GM21360 (cell line): ENCODE measurements around the gene PRELID2.
"Not testable (repeated sequence)": the region's sequence is repeated elsewhere in the genome, so short reads cannot be mapped to it uniquely, and the experiment has no call there.

ENCODE experiments used
- ATAC-seq: cut with Tn5 transposase; IDR thresholded peaks from one replicate; pipeline ENCODE4 v1.9.1; 2021; ENCODE audit warnings: mild to moderate bottlenecking, moderate library complexity; ENCODE audit not compliant: unreplicated experiment

The PRELID2 gene

GRCh38 chr5:145840458-145841132 is 5.5 kb upstream of the PRELID2 start:
- no peak for ATAC-seq

DNA sequence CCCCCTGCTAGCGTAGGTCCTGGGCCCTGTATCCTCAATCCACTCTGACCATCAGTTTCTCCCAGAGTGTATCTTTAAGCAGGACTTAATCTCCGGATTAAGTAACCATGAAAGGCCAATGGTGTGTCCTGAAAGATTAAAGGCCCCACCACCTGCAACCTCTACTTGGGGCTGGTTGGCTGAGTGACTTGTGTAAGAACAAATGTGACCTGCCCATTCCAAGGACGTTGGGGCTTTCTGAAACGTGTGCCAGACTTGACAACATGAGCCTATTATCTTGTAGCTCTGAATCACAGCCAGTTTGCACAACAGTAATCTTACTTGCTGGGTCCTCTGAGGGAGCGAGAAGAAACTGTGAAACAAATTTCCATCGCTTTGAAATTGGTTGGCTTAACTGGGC is 3.1 kb upstream of the PRELID2 start:
- no peak for ATAC-seq

DNA sequence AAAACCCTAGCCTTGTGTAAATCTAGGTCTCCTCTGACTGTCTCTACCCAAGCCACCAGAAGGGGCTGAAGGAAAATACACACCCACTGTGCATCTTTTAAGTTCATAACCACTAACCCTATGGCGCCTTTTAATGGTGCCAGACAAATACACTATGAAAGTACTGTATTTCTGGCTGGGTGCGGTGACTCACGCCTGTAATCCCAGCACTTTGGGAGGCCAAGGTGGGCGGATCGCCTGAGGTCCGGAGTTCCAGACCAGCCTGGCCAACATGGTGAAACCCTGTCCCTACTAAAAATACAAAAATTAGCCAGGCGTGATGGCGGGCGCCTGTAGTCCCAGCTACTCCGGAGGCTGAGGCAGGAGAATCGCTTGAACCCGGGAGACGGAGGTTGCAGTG is 1.1 kb upstream of the PRELID2 start:
- ATAC-seq = not testable (repeated sequence)

GRCh38 chr5:145835848-145836239 is 702 bp upstream of the PRELID2 start:
- ATAC-seq = no peak

DNA sequence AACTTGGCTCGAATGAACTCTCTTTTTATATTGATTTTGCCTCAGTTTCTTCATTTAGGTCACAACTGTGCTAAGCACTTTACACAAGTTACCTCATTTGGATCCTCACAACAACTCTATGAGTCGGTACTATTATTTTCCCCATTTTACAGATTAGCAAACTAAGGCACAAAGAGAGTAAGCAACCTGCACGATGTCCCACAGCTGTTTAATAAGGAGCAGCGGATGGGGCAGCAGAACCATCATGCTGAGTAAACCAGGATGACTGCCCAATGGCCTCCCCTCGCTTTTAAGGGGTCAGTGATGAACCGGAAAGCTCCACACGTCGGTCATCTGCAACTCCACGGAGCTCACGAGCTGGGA is 607 bp downstream of the PRELID2 start:
- ATAC-seq = no peak

DNA sequence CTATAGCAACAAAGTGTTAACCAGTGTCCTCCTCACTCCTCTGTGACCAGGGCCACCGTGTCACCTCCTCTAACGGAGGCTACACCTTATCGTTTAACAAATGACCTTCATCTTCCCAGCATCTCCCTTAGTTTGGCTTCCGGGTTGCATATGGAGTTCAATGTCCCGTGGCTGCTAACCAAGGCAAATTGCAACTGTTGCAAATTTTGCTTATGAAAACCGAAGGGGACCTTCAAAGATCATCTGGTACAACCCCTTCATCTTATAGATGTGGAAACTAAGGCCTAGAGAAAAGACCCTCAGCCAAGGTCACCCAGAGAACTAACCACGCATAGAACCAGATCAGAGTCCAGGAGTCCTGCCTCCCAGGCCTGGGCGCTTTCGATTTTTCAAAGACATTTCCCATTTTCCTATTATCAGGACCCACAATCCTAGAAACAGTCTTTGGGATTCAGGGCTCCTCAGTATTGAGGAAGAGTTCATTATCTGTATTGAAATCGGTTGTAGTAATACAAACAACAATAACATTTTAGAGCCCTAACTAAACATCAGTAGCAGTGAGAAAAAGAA is 1.4 kb downstream of the PRELID2 start:
- ATAC-seq = no peak

DNA sequence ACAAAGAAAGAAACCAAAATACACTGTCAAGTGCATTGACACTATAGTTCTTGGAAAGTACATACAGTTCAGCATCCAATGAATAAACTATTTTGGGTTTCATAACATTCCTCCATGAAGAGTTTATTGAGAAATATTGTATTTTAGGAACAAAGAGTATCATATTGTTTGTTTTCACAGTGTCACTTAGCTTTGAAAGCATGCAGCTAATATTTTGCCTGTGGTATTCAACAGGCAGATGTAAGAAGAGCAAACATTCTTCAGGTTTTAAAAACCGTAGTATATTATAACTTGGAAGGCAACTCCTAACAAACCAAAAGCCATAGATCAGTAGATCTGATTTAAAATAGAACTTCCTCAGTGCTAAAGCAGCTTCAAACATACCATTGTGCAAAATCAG is 4.5 kb downstream of the PRELID2 start:
- ATAC-seq = no peak

DNA sequence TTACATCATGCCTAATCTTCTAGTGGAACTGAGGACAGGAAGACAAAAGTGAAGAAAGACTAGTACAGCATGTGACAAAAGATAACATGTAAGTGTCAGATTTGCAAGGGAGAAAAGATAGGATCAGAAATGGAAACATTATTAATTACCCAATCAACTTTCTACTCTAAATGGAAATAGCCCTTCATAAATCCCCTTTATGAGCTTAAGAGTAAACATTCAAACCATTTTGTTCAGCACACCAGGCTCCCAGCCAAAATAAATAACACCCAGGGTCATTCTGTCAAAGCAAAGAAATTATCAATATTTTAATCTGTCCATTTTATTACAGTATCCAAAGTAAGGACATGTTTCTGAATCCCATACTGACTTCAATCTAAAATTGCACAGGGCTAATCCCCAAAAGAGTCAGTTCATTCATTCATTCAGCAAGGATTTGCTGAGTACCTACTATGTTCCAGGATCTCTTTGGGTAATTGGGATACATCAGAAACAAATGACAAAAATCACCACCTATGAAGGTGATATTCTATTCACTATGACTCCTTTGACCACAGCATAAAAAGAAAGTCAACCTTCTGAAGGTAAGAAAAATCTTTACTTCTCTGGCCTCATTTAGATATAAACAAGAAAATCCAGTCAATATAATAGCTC is 5.3 kb downstream of the PRELID2 start:
- ATAC-seq = no peak

GRCh38 chr5:145826895-145827674 is 8.1 kb downstream of the PRELID2 start:
- ATAC-seq = no peak

- peak; percentile 58 for ATAC-seq
Measured at GRCh38 chr5:145825751-145826180, 9.4 kb downstream of the PRELID2 start.

DNA sequence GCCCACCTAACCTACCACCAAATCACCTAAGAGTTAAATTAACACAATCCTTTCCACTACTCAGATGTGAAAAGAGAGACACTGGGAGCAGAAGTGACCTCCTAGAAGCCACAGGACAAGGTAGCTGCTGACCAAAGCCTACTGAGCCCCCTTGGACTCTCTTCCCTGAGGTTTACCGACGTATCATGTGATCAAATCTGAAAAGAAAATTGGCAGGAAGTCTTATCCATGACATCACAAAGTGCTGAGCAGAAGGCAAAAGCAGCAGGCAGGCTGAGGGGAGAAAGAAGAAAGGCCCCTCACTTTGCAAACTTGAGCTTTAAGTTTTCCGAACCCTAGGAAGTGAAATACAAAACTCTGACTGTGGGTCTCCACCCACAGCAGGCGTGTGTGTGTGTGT is 11.1 kb downstream of the PRELID2 start:
- ATAC-seq = no peak

DNA sequence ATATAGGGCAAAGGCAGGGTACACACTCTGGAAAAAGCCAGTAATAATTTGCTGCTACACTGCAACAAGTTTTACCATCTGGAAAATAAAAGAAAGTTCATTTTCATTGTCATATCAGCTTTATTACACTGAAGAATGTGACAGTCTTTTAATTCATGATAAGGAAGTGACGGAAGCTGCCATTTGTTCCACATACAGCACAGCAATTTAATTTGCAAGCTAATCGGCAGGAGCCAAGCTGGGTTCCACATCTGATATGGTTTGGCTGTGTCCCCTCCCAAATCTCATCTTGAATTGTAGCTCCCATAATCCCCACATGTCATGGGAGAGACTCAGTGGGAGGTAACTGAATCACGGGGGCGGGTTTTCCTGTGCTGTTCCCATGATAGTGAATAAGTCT is 16.5 kb downstream of the PRELID2 start:
- ATAC-seq = no peak

DNA sequence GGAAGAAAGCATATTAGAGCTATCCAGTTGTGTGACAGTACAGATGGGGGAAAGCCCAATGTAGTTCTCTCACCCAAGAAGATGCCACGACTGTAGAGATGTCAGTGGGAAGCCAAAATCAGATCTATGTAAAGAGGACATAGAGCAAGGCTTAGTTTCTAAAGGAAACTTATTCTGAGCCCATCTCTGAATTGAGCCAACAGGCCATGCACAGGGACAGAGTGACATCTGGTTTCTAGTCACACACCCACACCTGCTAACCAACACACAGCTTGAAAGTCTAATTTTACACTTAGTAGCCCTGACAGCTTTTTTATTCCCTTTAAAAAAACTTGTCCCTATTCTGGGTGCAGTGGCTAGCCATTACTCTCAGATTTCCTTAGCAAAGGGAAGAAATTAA is 22.3 kb downstream of the PRELID2 start:
- no peak for ATAC-seq

- no peak for ATAC-seq
Measured at GRCh38 chr5:145811834-145812625, 23.1 kb downstream of the PRELID2 start.

DNA sequence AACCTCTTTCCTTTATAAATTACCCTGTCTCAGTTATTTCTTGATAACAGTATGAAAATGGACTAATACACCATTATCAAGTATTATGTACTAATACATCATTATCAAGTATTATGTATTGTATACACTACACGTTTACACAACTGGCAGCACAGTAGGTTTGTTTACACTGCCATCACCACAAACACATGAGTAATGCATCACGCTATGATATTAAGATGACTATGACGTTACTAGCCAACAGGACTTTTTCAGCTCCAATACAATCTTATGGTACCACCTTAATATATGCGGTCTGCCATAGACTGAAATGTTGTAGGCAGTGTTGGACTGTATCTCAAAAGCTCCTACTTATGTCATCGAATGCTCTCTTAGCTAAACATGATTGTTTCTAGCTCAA is 28.2 kb downstream of the PRELID2 start:
- ATAC-seq = no peak

DNA sequence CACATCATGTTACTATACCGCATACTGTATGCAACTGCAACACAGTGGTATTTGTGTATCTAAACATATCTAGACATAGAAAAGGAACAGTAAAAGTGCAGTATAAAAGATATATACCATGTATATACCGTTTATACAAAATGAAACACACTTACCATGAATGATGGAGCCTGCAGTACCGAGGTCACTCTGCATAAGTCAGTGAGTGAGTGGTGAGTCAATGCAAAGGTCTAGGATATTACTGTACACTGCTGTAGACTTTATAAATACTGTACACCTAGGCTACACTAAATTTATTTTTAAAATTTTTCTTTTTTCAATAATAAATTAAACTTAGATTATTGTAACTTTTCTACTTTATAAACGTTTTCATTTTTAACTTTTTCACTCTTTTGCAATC is 29.3 kb downstream of the PRELID2 start:
- no peak for ATAC-seq

DNA sequence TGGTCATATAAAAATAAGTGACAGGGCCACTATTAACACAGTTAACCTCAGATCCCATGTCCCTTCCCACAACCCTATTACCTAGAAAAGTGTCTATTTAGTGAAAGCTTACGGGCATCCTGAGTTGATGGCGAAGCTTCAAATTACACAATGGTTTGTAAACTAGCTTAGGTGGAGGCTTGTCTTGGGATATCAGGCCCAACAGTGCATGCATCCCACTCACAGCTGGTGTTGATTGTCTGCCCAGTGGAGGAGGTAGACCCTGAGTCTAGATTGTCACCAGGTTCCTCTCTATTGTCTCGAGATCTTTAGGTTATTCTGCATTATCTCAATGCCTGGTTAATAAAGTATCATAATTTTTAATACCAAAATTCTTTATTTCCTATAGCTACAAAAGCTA is 30.4 kb downstream of the PRELID2 start:
- no peak for ATAC-seq

- no peak for ATAC-seq
Measured at GRCh38 chr5:145803112-145804004, 31.8 kb downstream of the PRELID2 start.

- no peak for ATAC-seq
Measured at GRCh38 chr5:145801195-145801594, 33.9 kb downstream of the PRELID2 start.

GRCh38 chr5:145800181-145800580 is 35.0 kb downstream of the PRELID2 start:
- ATAC-seq = no peak
